GM23248 (cell line): Measurements from ENCODE around the gene KAZN.

ENCODE experiments used
- EZH2 ChIP-seq: fragments of 200-600 bp; sonication (generic); IDR thresholded peaks from 2 replicates; pipeline ENCODE4 v1.6.1; 2018; ENCODE audit warnings: antibody characterized with exemption, mild to moderate bottlenecking; ENCODE audit not compliant: insufficient read depth, poor library complexity, severe bottlenecking
- EZH2phosphoT487 ChIP-seq: fragments of 200-600 bp; sonication (generic); IDR thresholded peaks from 2 replicates; pipeline ENCODE4 v1.6.1; 2018; ENCODE audit warnings: antibody characterized with exemption, moderate library complexity, mild to moderate bottlenecking, low read depth; ENCODE audit not compliant: insufficient read depth

GRCh38 chr1:14682941-14683621 lies 84.6 kb downstream of the KAZN start:
- no peak for TF ChIP-seq EZH2phosphoT487
- TF ChIP-seq EZH2, result no peak
